ENCODE results near the gene TMX2. TPM values are rescaled to one million over a fixed set of nuclear protein-coding genes. Genes with fewer than 3 reads are reported as not detected.

TMX2 gene
- total RNA-seq, 5 donors from 2014 or later (not counting 1 experiment from before 2014, with no cell fraction given): 34.5 to 55.9 (median 51.2) TPM

DNA sequence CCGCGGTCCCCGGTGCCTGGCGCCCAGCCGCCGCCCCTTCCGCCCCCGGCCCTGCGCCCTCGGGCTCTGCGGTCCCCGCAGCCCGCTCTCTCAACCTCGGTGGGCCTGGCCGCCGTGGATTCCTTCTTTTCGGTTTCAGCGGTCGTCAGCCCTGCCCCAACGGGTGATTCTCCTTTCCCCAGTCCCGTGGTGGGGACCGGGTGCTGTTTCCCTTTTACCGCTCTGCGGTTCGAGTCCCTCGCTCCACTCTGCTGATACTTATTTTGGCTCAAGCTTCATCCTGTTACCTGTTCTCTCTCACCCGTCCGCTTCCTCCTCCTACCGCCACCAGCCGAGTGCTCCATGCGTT, 44.0 kb upstream of the TMX2 start:
- POLR2A ChIA-PET: no interaction called here
- DNase-seq (peak in 23 of 35 experiments; percentile 4 to 58 (median 28)), ATAC-seq (replicated peaks in 1 of 4) (peak in 2 of 4 experiments; percentile 4)
- H3K9me3 ChIP-seq: no peaks in the 10 kb centered on the region
- Mint-ChIP-seq H3K9me3 (no peaks in the 10 kb centered on the region), H3K4me1 (peaks cover 55 to 64% (median 57%) of the 10 kb centered on the region in 3 donors), H3K36me3 (peaks cover 14% of the 10 kb centered on the region), H3K27me3 (no peaks in the 10 kb centered on the region), H3K4me3 (peak overlapping the region; percentile 93 to 98 (median 95)), H3K27ac (peak overlapping the region; percentile 99 to 100)
- H3K4me1 ChIP-seq (ENCODE audit: control insufficient read depth in 1 of 2, extremely low read depth in 1 of 2, insufficient read depth in 2 of 2, low read length in 2 of 2): peaks cover 26 to 27% of the 10 kb centered on the region in 2 experiments
- no peaks in the 10 kb centered on the region for H3K27me3 ChIP-seq (replicated peaks in 1 of 2; ENCODE audit: control insufficient read depth in 2 of 2, extremely low read depth in 1 of 2, insufficient read depth in 2 of 2, low read length in 1 of 2)
- WGBS (ENCODE audit: insufficient coverage): under 1% methylated on average over 26 of the region's 31 CpGs
- CTCF ChIA-PET: interaction anchor here (0.6 to 2.1 kb wide), 3 partner anchors 44 to 100 kb away, joined by 3 to 5 read pairs (median 4); partner anchors contain the start of genes MED19 (in 1 of the 2) and SELENOH (in 1 of the 2)
- H3K36me3 ChIP-seq (ENCODE audit: control insufficient read depth in 2 of 2, extremely low read depth in 1 of 2, insufficient read depth in 1 of 2, low read length in 1 of 2): peaks cover 2 to 23% of the 10 kb centered on the region in 2 donors
- peak overlapping the region; percentile 80 to 98 for H3K4me3 ChIP-seq (ENCODE audit: control insufficient read depth in 1 of 2, extremely low read depth in 1 of 2, low read length in 1 of 2)
- peak overlapping the region; percentile 100 for H3K27ac ChIP-seq (ENCODE audit: low read length)

GRCh38 chr11:57674251-57674650, 38.1 kb upstream of the TMX2 start:
- Histone ChIP-seq H3K27ac (ENCODE audit: low read length) (no peak overlapping the region), H3K27me3 (replicated peaks in 1 of 2; ENCODE audit: control insufficient read depth in 2 of 2, extremely low read depth in 1 of 2, insufficient read depth in 2 of 2, low read length in 1 of 2) (no peaks in the 10 kb centered on the region), H3K4me3 (ENCODE audit: control insufficient read depth in 1 of 2, extremely low read depth in 1 of 2, low read length in 1 of 2) (no peak overlapping the region), H3K36me3 (ENCODE audit: control insufficient read depth in 2 of 2, extremely low read depth in 1 of 2, insufficient read depth in 1 of 2, low read length in 1 of 2) (peaks cover 8 to 61% of the 10 kb centered on the region in 2 donors), H3K4me1 (ENCODE audit: control insufficient read depth in 1 of 2, extremely low read depth in 1 of 2, insufficient read depth in 2 of 2, low read length in 2 of 2) (peaks cover 19 to 30% of the 10 kb centered on the region in 2 experiments), H3K9me3 (no peaks in the 10 kb centered on the region)
- Mint-ChIP-seq H3K36me3 (peaks cover 37% of the 10 kb centered on the region), H3K9me3 (no peaks in the 10 kb centered on the region), H3K27me3 (no peaks in the 10 kb centered on the region), H3K4me3 (peak overlapping the region in 1 of 3 donors; percentile 6), H3K27ac (peak overlapping the region; percentile 64 to 69), H3K4me1 (peaks cover 82 to 86% (median 83%) of the 10 kb centered on the region in 3 donors)
- DNase-seq: no peak
- ChIA-PET POLR2A (interaction anchor here in 1 of 2 donors (0.6 kb wide), 1 partner anchor 24 kb away, joined by 6 read pairs; no protein-coding TSS in a partner anchor), CTCF (interaction anchor here in 1 of 2 donors (0.7 kb wide), 1 partner anchor 36 kb away, joined by 6 read pairs; no protein-coding TSS in a partner anchor)
- no peak for ATAC-seq (replicated peaks in 1 of 4)

- peaks cover 82 to 83% (median 82%) of the 10 kb centered on the region in 3 donors for H3K4me1 Mint-ChIP-seq
- peaks cover 8 to 67% of the 10 kb centered on the region in 2 donors for H3K36me3 ChIP-seq (ENCODE audit: control insufficient read depth in 2 of 2, extremely low read depth in 1 of 2, insufficient read depth in 1 of 2, low read length in 1 of 2)
- H3K27ac ChIP-seq (ENCODE audit: low read length): no peak overlapping the region
- peak overlapping the region in 1 of 3 donors; percentile 10 for H3K4me3 Mint-ChIP-seq
- no peaks in the 10 kb centered on the region for H3K9me3 ChIP-seq
- peaks cover 19 to 20% of the 10 kb centered on the region in 2 experiments for H3K4me1 ChIP-seq (ENCODE audit: control insufficient read depth in 1 of 2, extremely low read depth in 1 of 2, insufficient read depth in 2 of 2, low read length in 2 of 2)
- no peak for DNase-seq
- H3K9me3 Mint-ChIP-seq: no peaks in the 10 kb centered on the region
- no peaks in the 10 kb centered on the region for H3K27me3 Mint-ChIP-seq
- H3K4me3 ChIP-seq (ENCODE audit: control insufficient read depth in 1 of 2, extremely low read depth in 1 of 2, low read length in 1 of 2): no peak overlapping the region
- ChIA-PET POLR2A (interaction anchor here in 1 of 2 donors (0.6 kb wide), 1 partner anchor 1081 kb away, joined by 3 read pairs; no protein-coding TSS in a partner anchor), CTCF (interaction anchor here in 1 of 2 donors (0.6 kb wide), 1 partner anchor 124 kb away, joined by 6 read pairs; no protein-coding TSS in a partner anchor)
- H3K27ac Mint-ChIP-seq: peak overlapping the region; percentile 65 to 76
- ATAC-seq (replicated peaks in 1 of 4): no peak
- WGBS (ENCODE audit: insufficient coverage): 70% methylated on average over 2 of the region's 3 CpGs
- no peaks in the 10 kb centered on the region for H3K27me3 ChIP-seq (replicated peaks in 1 of 2; ENCODE audit: control insufficient read depth in 2 of 2, extremely low read depth in 1 of 2, insufficient read depth in 2 of 2, low read length in 1 of 2)
- peaks cover 37% of the 10 kb centered on the region for H3K36me3 Mint-ChIP-seq
Observed at GRCh38 chr11:57675176-57675941, 37.0 kb upstream of the TMX2 start.

GRCh38 chr11:57679396-57679795, 33.0 kb upstream of the TMX2 start:
- H3K4me3 Mint-ChIP-seq: no peak overlapping the region
- peaks cover 67 to 73% (median 68%) of the 10 kb centered on the region in 3 donors for H3K4me1 Mint-ChIP-seq
- Histone ChIP-seq H3K9me3 (no peaks in the 10 kb centered on the region), H3K4me1 (ENCODE audit: control insufficient read depth in 1 of 2, extremely low read depth in 1 of 2, insufficient read depth in 2 of 2, low read length in 2 of 2) (peaks cover 7 to 18% of the 10 kb centered on the region in 2 experiments), H3K27ac (ENCODE audit: low read length) (no peak overlapping the region), H3K27me3 (replicated peaks in 1 of 2; ENCODE audit: control insufficient read depth in 2 of 2, extremely low read depth in 1 of 2, insufficient read depth in 2 of 2, low read length in 1 of 2) (no peaks in the 10 kb centered on the region), H3K36me3 (ENCODE audit: control insufficient read depth in 2 of 2, extremely low read depth in 1 of 2, insufficient read depth in 1 of 2, low read length in 1 of 2) (peaks cover 12 to 66% of the 10 kb centered on the region in 2 donors), H3K4me3 (ENCODE audit: control insufficient read depth in 1 of 2, extremely low read depth in 1 of 2, low read length in 1 of 2) (no peak overlapping the region)
- 100% methylated on average over 3 of the region's 4 CpGs for WGBS (ENCODE audit: insufficient coverage)
- no peaks in the 10 kb centered on the region for H3K27me3 Mint-ChIP-seq
- H3K27ac Mint-ChIP-seq: no peak overlapping the region
- DNase-seq: no peak
- H3K36me3 Mint-ChIP-seq: peaks cover 47% of the 10 kb centered on the region
- no peak for ATAC-seq (replicated peaks in 1 of 4)
- ChIA-PET POLR2A (no interaction called here), CTCF (no interaction called here)
- no peaks in the 10 kb centered on the region for H3K9me3 Mint-ChIP-seq

DNA sequence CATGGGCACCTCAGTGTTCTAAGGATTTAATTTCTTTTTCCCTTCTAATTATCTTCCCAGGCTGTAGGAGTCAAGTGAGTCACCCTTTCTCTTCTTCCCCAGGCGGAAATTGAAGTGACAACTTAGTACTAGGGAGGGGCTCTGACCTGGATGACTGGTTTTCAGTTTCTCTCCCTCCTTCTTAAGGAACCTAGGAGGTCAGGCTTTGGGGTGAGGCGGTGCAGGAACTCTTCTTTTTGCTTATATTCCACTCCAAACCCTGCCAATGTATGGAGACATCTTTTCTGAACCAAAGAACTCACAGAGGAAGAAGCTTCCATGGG, 31.9 kb upstream of the TMX2 start:
- ChIA-PET POLR2A (interaction anchor here in 1 of 2 donors (0.6 kb wide), 1 partner anchor 142 kb away, joined by 3 read pairs; no protein-coding TSS in a partner anchor), CTCF (no interaction called here)
- H3K9me3 Mint-ChIP-seq: no peaks in the 10 kb centered on the region
- H3K27me3 Mint-ChIP-seq: no peaks in the 10 kb centered on the region
- ATAC-seq (replicated peaks in 1 of 4): no peak
- H3K4me1 ChIP-seq (ENCODE audit: control insufficient read depth in 1 of 2, extremely low read depth in 1 of 2, insufficient read depth in 2 of 2, low read length in 2 of 2): peaks cover 0 to 18% of the 10 kb centered on the region in 2 experiments
- no peaks in the 10 kb centered on the region for H3K9me3 ChIP-seq
- peak overlapping the region; percentile 55 to 61 for H3K27ac Mint-ChIP-seq
- no peak for DNase-seq
- no peak overlapping the region for H3K4me3 ChIP-seq (ENCODE audit: control insufficient read depth in 1 of 2, extremely low read depth in 1 of 2, low read length in 1 of 2)
- no peaks in the 10 kb centered on the region for H3K27me3 ChIP-seq (replicated peaks in 1 of 2; ENCODE audit: control insufficient read depth in 2 of 2, extremely low read depth in 1 of 2, insufficient read depth in 2 of 2, low read length in 1 of 2)
- no CpG with 5 or more reads among the region's 2 CpGs for WGBS (ENCODE audit: insufficient coverage)
- H3K36me3 ChIP-seq (ENCODE audit: control insufficient read depth in 2 of 2, extremely low read depth in 1 of 2, insufficient read depth in 1 of 2, low read length in 1 of 2): peaks cover 18 to 67% of the 10 kb centered on the region in 2 donors
- peaks cover 48% of the 10 kb centered on the region for H3K36me3 Mint-ChIP-seq
- H3K4me1 Mint-ChIP-seq: peaks cover 56 to 62% (median 57%) of the 10 kb centered on the region in 3 donors
- H3K27ac ChIP-seq (ENCODE audit: low read length): no peak overlapping the region
- no peak overlapping the region for H3K4me3 Mint-ChIP-seq

GRCh38 chr11:57681168-57681567, 31.2 kb upstream of the TMX2 start:
- Histone ChIP-seq H3K36me3 (ENCODE audit: control insufficient read depth in 2 of 2, extremely low read depth in 1 of 2, insufficient read depth in 1 of 2, low read length in 1 of 2) (peaks cover 18 to 65% of the 10 kb centered on the region in 2 donors), H3K4me3 (ENCODE audit: control insufficient read depth in 1 of 2, extremely low read depth in 1 of 2, low read length in 1 of 2) (no peak overlapping the region), H3K27me3 (replicated peaks in 1 of 2; ENCODE audit: control insufficient read depth in 2 of 2, extremely low read depth in 1 of 2, insufficient read depth in 2 of 2, low read length in 1 of 2) (no peaks in the 10 kb centered on the region), H3K4me1 (ENCODE audit: control insufficient read depth in 1 of 2, extremely low read depth in 1 of 2, insufficient read depth in 2 of 2, low read length in 2 of 2) (peaks cover 0 to 18% of the 10 kb centered on the region in 2 experiments), H3K27ac (ENCODE audit: low read length) (no peak overlapping the region), H3K9me3 (no peaks in the 10 kb centered on the region)
- POLR2A ChIA-PET: no interaction called here
- Mint-ChIP-seq H3K36me3 (peaks cover 48% of the 10 kb centered on the region), H3K4me1 (peaks cover 50 to 55% (median 51%) of the 10 kb centered on the region in 3 donors), H3K9me3 (no peaks in the 10 kb centered on the region), H3K27ac (peak overlapping the region in 1 of 2 donors; percentile 47), H3K4me3 (no peak overlapping the region), H3K27me3 (no peaks in the 10 kb centered on the region)
- DNase-seq (no peak), ATAC-seq (replicated peaks in 1 of 4) (no peak)
- CTCF ChIA-PET: no interaction called here
- WGBS (ENCODE audit: insufficient coverage): no CpG with 5 or more reads among the region's 1 CpG
